Measurements from ENCODE around the gene UBE2H.

The UBE2H gene

DNA sequence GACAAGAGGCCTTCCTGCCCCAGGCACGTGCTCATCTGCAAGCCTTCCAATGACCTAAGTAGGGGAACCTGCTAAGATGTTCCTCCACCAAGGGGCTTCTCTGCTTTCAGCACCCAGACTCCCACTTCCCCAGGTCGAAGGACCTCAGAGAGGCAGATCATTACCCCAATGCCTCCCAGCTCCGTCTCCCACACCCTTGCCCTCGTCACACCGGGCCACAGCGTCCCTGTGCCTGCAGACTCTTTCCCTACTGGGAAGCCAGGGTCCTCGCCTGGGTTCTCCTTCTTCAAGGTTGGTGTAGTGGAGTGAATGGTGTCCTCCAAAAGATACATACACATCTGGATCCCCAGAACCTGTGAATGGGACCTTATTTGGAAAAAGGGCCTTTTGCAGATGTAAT lies 151.9 kb downstream of the UBE2H start:
- TF ChIP-seq HIC1 (tag by site-specific recombination; IDR thresholded peaks at IDR 0.05) (no peak), ZNF19 (tag by site-specific recombination; IDR thresholded peaks at IDR 0.05; ENCODE audit: low read depth) (no peak), ZNF114 (tag by site-specific recombination; IDR thresholded peaks at IDR 0.05) (no peak), TRIM28 (IDR thresholded peaks at IDR 0.05; ENCODE audit: borderline replicate concordance, low read length) (no peak), HOXC10 (CRISPR knock-in tag; IDR thresholded peaks at IDR 0.05) (no peak), ZNF571 (tag by site-specific recombination; IDR thresholded peaks at IDR 0.05) (no peak), OVOL3 (tag by site-specific recombination; IDR thresholded peaks at IDR 0.05) (no peak), ZSCAN23 (tag by site-specific recombination; IDR thresholded peaks at IDR 0.05) (no peak), MZF1 (tag by site-specific recombination; IDR thresholded peaks at IDR 0.05; ENCODE audit: borderline replicate concordance) (no peak), ZNF791 (tag by site-specific recombination; IDR thresholded peaks at IDR 0.05) (no peak), ZNF704 (tag by site-specific recombination; IDR thresholded peaks at IDR 0.05) (no peak)
- TF ChIP-seq, protein P1, sequence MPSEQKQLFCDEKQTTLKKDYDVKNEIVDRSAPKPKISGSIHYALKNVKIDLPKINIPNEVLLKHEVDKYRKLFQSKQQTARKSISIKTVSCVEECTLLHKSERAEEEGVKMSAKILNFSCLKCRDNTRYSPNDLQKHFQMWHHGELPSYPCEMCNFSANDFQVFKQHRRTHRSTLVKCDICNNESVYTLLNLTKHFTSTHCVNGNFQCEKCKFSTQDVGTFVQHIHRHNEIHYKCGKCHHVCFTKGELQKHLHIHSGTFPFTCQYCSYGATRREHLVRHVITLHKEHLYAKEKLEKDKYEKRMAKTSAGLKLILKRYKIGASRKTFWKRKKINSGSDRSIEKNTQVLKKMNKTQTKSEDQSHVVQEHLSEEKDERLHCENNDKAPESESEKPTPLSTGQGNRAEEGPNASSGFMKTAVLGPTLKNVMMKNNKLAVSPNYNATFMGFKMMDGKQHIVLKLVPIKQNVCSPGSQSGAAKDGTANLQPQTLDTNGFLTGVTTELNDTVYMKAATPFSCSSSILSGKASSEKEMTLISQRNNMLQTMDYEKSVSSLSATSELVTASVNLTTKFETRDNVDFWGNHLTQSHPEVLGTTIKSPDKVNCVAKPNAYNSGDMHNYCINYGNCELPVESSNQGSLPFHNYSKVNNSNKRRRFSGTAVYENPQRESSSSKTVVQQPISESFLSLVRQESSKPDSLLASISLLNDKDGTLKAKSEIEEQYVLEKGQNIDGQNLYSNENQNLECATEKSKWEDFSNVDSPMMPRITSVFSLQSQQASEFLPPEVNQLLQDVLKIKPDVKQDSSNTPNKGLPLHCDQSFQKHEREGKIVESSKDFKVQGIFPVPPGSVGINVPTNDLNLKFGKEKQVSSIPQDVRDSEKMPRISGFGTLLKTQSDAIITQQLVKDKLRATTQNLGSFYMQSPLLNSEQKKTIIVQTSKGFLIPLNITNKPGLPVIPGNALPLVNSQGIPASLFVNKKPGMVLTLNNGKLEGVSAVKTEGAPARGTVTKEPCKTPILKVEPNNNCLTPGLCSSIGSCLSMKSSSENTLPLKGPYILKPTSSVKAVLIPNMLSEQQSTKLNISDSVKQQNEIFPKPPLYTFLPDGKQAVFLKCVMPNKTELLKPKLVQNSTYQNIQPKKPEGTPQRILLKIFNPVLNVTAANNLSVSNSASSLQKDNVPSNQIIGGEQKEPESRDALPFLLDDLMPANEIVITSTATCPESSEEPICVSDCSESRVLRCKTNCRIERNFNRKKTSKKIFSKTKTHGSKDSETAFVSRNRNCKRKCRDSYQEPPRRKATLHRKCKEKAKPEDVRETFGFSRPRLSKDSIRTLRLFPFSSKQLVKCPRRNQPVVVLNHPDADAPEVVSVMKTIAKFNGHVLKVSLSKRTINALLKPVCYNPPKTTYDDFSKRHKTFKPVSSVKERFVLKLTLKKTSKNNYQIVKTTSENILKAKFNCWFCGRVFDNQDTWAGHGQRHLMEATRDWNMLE (tag by site-specific recombination; conservative IDR thresholded peaks at IDR 0.05; ENCODE audit: low read depth): no peak
- TF ChIP-seq, protein P2, sequence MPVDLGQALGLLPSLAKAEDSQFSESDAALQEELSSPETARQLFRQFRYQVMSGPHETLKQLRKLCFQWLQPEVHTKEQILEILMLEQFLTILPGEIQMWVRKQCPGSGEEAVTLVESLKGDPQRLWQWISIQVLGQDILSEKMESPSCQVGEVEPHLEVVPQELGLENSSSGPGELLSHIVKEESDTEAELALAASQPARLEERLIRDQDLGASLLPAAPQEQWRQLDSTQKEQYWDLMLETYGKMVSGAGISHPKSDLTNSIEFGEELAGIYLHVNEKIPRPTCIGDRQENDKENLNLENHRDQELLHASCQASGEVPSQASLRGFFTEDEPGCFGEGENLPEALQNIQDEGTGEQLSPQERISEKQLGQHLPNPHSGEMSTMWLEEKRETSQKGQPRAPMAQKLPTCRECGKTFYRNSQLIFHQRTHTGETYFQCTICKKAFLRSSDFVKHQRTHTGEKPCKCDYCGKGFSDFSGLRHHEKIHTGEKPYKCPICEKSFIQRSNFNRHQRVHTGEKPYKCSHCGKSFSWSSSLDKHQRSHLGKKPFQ (tag by site-specific recombination; IDR thresholded peaks at IDR 0.05): no peak
- POLR2A ChIA-PET: no interaction called here
- Histone ChIP-seq H3K27ac (ENCODE audit: extremely low read depth, low read depth, low read length) (no peak overlapping the region), H3K4me1 (ENCODE audit: control insufficient read depth, insufficient read depth, low read length) (no peaks in the 10 kb centered on the region), H3K4me3 (ENCODE audit: low read depth, low read length) (no peak overlapping the region), H3K36me3 (ENCODE audit: control insufficient read depth in 2 of 2, insufficient read depth in 1 of 2, low read length in 2 of 2) (no peaks in the 10 kb centered on the region), H3K9me3 (ENCODE audit: control insufficient read depth, insufficient read depth, low read depth, low read length) (no peaks in the 10 kb centered on the region)
- CTCF ChIA-PET: interaction anchor here (0.6 to 0.7 kb wide), 2 partner anchors 28 to 430 kb away, joined by 3 read pairs; no protein-coding TSS in a partner anchor

DNA sequence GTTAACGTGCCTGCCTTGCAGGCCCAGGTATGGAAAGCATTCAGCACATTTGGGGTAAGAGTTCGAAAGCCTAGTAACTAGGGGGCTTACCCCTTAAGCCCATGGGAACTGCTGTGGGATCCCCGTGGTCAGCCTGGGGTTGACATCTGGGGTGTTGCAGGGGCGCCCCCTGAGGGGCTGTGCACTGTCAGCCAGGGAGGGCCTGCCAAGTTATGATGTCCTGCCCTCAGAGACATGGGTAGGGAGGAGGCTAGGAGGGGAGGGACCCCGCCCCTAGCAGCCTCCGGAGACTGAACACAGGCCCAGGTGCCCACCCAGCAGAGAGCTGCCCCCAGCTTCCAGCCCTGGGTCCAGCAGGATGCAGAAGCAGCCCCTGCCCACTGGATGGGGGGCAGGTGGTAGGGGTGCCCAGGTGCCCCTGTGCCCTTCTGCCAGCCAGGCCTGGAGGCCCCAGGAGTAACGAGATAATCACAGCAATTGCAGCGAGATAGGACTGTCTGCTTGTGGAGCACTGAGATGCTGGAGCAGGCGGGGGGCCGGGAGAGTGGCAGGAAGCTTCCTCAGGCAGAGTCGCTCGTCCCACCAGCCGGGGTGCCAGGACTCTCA lies 153.3 kb downstream of the UBE2H start:
- ChIA-PET CTCF (no interaction called here), POLR2A (no interaction called here)
- TF ChIP-seq HIC1 (tag by site-specific recombination; IDR thresholded peaks at IDR 0.05) (peak; percentile 33; the same call in 1 of the 2 replicates), KLF7 (tag by site-specific recombination; IDR thresholded peaks at IDR 0.05; ENCODE audit: borderline replicate concordance) (no peak), SP3 (tag by site-specific recombination; IDR thresholded peaks at IDR 0.05) (no peak)
- H3K27ac ChIP-seq (ENCODE audit: extremely low read depth, low read depth, low read length): no peak overlapping the region
- no peaks in the 10 kb centered on the region for H3K9me3 ChIP-seq (ENCODE audit: control insufficient read depth, insufficient read depth, low read depth, low read length)
- H3K4me3 ChIP-seq (ENCODE audit: low read depth, low read length): no peak overlapping the region
- no peaks in the 10 kb centered on the region for H3K4me1 ChIP-seq (ENCODE audit: control insufficient read depth, insufficient read depth, low read length)
- no peaks in the 10 kb centered on the region for H3K36me3 ChIP-seq (ENCODE audit: control insufficient read depth in 2 of 2, insufficient read depth in 1 of 2, low read length in 2 of 2)

Data from HEK293 (cell line).